GM11168 (cell line): ENCODE measurements around the gene SNAP25.

ENCODE experiments used
- in situ Hi-C: fragments of 300-500 bp; cut with MboI; formaldehyde crosslinking; loops from one replicate; pipeline ENCODE4 v1.12.0; 2022; ENCODE audit warnings: low sequenced_read_pairs; ENCODE audit not compliant: unreplicated experiment

The SNAP25 gene

GRCh38 chr20:10323729-10324128, 105.1 kb downstream of the SNAP25 start:
- in situ Hi-C loops, result no loop called here

- in situ Hi-C loops, result no loop called here
Observed at GRCh38 chr20:10324198-10324847, 105.7 kb downstream of the SNAP25 start.

DNA sequence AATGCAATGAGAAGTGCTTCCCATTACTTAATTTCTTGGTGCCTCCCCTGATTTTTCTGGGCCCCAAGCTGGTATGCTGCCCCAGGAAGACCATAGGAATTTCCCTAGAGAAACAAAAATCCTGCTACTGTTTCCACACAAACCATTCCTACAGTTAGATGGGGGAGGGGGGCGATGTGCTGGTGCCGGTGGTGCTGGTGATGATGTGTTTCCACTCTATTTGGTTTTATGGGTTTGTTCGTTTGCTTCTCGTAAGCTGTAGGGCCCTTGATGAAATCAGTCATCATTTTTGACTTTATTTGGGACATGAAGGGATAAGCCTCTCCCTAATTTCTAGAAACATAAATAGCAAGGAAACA, 110.2 kb downstream of the SNAP25 start:
- in situ Hi-C loops, result no loop called here

GRCh38 chr20:10329387-10330005, 110.9 kb downstream of the SNAP25 start:
- in situ Hi-C loops, result no loop called here

GRCh38 chr20:10330071-10330470, 111.4 kb downstream of the SNAP25 start:
- in situ Hi-C loops, result no loop called here

DNA sequence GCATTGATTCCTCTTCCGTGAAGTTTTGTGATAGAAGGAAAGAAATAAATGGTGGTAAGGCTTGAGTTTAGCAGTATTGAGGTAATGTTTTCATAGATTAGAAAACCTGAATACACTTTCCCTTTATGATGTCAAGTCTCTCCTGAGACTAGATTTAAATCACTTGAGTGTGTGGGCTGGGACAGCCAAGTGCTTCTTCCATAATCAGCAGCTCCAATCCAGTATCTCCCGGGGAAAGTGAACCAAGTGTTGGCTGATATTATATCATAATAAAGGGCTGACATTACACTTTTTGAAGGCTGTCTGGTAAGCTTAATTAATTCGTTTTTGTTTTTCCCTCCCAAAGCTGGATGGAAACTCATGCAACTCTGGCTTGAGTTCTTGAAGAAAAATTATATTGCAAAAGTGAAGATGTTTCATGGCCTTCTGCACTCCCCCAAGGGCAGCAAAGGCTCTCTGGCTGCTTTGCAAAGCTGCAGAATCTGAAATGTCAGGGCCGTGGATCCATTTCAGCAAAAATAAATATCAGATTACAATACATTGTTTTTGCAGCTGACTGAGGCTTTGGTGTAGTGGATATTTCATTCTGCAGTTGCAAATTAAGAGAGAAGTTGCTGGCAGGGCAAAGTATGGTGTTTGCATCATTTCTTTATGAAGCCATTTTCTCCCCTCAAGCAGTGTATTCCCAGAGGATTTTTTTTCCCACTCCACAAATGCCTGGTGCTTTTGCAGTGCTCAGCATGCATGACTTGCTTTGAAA, 114.2 kb downstream of the SNAP25 start:
- in situ Hi-C loops, result no loop called here

DNA sequence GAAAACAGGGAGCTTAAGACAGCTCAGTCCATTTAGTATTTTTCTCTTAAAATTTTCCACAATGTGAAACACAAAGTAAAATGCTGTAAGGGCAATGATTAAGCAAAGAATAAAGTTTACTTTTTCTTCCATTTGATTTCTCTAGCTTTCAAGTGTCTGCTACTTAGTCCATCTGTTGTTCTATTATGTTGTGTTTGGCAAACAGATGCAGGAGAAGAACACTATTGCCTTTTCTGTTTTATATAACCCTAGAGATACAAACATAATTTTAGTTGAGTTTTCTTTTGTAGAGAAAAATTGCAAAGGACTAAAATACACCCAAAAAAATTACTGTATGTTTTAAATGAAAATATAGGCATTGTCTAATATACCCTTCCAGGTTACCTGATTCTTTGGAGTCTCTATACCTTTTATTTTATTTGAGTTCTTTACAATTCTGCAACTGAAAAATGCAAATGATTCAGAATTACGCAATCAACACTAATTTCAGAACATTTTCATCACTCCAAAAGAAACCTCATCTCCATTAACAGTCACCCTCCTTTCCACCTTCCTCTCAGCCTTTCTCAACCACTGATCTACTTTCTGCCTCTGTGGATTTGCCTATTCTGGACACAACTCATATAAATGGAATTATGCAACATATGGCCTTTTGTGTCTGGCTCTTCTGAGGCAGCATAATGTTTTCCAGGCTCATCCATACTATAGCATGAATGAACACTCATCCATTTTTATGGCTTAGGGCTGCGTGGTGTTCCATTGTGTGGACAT, 118.5 kb downstream of the SNAP25 start:
- in situ Hi-C loops, result no loop called here

DNA sequence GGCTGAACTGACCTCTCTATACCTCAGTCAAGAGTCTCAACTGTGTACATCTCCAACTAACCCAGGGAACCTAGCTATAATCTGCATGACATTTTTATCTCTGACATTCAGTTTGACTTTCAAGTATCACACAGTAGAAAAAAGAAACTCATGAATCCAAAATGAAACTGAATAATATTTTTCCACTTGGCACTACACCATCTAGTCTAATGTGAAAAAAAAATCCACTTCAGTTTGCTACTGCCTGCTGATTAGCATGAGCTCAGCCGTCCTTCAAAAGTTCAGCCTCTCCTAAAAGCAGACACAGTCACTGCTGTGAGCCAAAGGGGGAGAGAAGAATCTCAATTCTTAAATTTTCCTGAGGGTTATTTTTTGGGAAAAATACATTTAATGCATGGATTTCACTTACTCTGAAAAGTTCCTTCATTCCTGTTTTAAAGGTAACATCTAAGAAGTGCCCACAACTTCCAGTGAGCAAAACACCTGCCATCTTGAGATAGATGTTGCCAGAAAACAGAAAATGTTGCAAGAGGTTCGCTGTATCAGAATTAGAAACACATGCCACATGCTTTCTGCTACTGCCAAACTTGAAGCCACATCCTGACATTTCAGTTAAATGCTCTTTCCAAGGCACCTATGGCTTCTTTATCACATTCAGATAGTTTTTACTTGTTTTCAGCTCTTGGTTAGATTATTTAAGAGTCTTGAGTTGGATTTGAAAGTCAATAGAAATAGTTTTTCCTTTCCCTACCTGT, 120.0 kb downstream of the SNAP25 start:
- in situ Hi-C loops, result no loop called here

DNA sequence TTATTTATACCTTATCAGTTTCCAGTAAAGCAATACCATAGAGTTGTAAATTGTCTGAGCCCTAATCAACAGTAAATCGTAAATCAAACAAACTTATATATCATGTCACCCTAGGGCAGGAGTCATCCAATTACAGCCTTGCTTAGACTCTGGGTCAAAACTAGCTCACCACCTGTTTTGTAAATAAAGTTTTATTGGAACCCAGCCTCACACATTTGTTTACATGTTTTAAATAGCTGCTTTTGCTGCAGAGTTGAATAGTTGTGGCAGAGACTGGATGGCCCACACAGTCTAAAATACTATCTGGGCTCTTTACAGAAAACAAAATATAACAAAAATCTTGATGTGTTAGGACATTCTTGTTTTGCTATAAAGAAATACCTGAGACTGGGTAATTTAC, 121.0 kb downstream of the SNAP25 start:
- in situ Hi-C loops, result no loop called here

DNA sequence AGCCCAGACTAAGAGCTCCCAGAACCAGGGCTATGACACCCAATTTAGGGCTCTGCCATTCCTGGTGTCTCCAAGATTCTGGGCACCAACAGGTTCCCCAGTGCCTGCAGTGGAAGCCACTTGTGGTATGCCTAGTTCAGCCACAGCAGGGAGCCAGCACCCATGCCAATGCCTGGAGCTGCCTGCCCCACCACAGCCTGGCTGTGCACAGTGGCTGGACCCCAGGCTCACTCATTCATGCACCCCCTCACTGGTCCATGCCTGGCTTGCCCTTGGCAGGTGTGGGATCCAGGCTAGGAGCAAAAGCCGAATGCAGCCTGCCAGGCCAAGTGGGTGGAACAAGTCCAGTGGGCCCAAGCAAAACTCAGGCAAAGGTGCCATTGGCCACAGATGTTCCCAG, 123.5 kb downstream of the SNAP25 start:
- in situ Hi-C loops, result no loop called here

- in situ Hi-C loops, result no loop called here
Observed at GRCh38 chr20:10344953-10345352, 126.3 kb downstream of the SNAP25 start.

- in situ Hi-C loops, result no loop called here
Observed at GRCh38 chr20:10347086-10347880, 128.7 kb downstream of the SNAP25 start.

GRCh38 chr20:10349118-10349517, 130.5 kb downstream of the SNAP25 start:
- in situ Hi-C loops, result no loop called here

- in situ Hi-C loops, result no loop called here
Observed at GRCh38 chr20:10350188-10350842, 131.7 kb downstream of the SNAP25 start.

DNA sequence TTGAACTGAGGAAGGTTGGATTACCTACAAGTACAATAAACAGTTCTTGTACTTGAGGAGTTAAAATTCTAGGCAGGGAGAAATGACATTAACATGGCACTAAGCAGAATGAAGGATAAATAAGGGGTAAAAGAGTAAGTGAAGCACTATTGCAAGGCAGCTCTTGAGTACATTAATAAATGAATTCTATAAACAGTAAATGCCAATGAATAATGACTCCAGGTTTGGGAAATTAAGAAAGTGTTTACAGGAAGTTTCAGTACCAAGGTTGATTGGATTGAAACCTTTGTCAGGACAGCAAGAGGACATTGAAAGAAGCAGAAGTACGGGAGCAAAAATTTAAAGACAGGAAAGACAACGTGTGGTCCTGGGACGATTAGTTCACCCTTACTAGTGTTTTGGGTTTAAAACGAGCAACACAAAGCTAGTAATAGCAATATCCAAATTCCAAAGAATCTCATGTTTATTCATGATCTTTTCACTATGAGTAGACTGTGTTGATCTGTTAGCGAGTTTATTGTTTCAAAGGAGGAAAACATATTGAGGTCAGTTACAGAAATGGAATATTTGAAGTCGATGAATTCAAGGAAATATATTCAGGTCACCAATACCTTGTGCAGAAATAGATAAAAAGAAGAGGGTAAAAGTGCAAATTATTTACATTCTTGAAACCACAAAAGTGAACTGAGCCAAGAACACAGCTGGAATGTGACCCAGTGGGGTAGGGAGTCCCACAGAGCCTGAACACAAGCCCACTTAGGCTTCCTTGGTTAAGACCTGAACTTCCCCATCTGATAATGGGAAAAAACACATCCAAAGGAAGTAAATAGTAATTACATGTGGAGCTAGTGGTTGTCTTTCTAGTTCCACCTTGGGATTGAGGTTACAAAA, 134.5 kb downstream of the SNAP25 start:
- in situ Hi-C loops, result no loop called here

DNA sequence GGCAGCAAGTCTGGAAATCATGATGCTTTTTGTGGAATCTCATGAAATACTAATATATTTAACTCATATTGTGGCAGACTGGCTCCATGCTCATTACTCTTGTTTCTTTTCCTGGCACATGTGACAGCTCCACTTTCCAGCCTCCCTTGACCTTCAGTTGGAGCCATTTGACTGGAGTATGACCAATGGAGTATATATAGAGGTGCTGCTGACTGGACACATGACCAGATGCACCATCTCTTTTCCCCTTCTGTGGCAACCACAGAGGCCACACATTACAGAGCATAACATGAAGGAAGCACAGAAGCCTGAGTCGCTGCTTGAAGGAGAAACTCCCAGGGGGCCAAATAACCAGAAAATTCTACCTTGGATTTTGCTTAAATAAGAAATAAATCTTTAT, 138.0 kb downstream of the SNAP25 start:
- in situ Hi-C loops, result no loop called here
